NCI-H510A (cell line): Measurements from ENCODE around the gene CCL19.
A peak's percentile ranks its signal among the peaks of the same experiment; 100 is the strongest.

Source experiments
- DNase-seq: peaks from one replicate; lab custom pipeline; 2025; lab: John Stamatoyannopoulos, UW

The CCL19 gene

DNA sequence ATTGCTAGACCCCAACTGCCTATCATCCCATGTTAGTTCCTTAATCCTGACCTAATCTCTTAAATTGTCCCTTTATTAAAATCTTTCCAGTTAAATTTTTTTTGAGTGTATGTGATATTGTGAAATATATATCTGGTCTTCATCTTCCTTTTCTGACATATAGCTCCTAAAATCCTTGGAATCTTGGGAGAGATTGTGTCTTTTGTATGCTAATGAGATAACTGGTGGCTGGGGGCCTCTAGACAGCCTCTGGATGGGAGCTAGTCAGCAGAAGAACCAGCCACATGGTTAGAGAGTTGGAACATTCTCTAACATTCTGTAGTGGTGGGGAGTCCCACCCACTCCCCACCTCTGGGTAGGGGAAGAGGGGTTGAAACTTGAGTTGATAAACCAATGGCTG lies 3.7 kb upstream of the CCL19 start:
- no peak for DNase-seq

DNA sequence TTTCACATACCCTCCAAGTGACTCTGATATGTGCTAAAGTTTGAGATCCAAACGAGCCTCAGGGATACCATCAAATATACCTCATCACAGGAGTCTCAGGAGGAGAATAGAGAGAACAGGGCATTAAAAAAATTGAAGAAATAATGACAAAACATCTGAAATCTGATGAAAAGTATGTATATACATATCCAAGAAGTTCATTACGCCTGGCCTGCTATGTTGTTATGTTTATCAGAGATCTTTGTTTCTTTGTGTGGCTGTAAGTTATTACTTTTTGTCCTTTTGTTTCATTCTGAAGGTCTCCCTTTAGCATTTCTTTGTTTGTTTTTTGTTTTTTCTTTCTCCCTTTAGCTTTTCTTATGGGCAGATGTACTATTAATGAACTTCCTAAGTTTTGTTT lies 2.5 kb upstream of the CCL19 start:
- no peak for DNase-seq

DNA sequence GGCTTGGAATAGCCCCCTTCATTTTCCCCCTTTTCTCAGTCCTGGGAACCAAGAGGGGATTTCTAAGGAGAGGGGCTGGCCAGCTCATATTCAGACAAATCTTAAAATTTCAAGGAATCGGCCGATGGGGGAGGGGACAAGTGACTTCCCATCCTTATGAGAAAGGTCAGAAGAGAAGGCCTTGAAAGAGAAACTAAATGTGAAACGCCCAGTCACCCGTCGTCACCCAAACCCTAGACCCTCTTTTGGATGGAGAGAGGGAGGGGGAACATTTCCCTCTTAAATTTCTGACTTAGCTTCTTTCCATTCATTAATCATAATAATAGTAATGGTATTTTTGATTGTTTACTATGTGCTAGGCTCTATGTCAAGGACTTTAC lies 850 bp upstream of the CCL19 start:
- DNase-seq, result no peak

DNA sequence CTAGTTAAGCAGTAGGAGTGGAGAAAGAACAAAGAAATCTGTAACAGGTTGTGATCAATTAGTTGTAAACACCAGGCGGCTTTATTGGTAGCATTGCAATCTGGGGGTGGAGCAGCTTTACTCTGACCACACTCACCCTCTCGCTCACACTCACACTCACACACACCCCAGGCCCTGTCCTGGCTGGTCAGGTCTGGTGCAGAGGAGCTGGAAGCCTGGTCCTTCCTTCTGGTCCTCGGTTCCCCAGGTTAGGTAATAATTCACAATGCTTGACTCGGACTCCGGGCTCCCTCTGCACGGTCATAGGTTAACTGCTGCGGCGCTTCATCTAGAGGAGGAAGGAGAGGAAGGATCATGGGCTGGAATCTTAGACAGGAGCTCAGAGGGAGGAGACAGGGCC lies 1.6 kb downstream of the CCL19 start:
- DNase-seq, result no peak

DNA sequence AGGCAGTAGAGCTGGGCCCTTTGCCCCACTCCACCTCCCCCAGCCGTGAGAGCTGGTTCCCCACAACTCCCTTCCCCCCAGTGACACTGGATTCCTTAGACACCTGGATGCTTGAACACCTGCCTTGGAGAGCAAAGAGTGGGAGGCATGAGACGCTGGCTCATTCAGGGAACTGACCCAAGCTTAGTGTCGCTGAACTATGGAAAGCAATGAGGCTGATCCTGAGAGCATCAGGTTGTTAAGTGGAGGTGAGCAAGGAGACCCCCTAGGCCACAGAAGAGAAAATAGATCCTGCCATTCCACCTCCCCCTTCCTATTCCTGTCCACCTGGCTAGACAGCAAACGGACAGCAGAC lies 2.0 kb downstream of the CCL19 start:
- no peak for DNase-seq

DNA sequence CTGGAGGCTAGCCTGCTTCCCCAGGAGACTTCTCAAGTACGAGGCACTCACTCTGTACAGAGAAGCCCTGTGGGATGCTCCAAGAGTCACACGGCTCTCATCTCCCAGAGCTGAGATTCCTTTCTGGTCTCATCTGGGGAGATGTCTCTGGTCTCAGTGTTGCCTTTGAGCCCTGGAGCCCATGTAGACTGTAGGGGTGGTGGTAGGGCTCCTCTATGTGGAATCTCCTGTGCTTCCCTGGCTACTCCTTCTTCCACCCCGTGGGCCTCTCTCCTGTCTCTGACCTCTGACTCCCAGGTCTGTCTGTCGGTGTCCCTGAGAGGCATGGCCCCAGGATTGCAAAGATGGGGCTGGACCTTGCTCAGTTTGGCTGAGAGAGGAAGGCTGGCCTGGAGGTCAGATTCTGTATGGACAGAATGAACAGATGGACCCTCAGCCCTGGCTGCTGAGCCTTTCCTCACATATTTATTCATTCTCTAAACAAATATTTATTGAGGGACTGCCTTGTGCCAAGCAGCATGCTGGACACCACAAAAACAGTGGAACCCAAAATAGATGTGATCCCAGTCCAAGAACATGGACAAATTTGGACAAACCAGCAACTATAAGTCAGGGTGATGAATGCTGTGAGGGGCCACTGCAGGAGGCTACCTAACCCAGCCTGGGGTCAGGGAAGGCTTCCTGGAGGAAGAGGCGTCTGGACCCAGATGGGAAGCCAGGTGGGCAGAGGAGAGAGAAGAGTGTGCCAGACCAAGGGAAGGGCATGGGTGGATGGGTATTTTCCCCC lies 2.6 kb downstream of the CCL19 start:
- no peak for DNase-seq

DNA sequence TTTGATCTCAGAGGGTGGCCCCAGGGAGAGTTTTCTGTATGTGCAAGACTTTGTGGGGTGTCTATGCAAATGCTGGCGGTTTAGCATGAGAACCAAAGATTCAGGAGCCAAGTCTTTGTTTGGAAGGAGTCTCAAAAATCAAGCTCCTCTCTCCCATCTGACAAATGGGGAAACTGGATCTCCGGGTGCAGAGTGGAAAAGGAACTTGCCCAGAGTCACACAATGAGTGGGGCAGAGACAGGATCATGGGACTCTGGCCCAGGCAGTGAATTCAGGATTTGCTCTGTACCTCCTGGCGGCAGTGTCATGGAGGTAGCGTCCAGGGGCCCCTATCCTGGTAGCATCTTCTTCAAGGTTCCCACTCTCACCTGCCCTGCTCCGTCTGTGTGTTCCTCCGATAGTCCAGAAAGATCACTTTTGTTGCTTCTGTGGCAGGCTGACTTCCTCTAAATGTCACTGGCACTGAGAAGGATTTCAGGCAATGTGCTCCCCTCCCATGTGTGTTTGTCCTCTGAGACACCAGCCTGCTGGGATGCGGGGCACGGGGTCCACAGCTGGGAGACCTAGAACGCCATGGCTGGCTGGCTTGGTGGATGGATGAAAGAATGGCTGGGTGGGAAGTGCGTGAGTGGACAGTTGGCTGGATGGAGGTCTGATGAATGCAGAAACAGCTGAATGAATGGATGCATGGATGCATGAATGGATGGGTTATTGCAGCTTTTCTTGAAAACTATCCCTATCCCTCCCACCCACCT lies 3.6 kb downstream of the CCL19 start:
- no peak for DNase-seq

DNA sequence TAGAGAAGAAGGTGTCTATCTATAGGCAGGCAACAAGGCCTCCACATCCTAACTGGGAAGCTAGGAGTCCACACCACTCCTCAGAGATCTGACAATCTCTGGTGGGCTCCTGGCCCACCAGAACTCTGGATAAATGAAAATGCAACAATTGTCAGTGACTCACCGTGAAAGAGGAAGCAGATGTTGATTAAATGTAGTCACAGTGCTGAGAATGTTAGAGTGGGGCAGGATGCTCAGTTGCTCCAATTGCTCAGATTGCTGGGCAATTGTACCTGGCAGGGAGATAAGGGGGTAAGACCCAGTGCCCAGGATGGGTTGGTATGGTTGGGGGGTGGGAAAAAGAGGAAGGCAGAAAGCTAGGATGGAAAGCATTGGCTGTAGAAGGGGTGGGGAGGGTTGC lies 4.3 kb downstream of the CCL19 start:
- no peak for DNase-seq

DNA sequence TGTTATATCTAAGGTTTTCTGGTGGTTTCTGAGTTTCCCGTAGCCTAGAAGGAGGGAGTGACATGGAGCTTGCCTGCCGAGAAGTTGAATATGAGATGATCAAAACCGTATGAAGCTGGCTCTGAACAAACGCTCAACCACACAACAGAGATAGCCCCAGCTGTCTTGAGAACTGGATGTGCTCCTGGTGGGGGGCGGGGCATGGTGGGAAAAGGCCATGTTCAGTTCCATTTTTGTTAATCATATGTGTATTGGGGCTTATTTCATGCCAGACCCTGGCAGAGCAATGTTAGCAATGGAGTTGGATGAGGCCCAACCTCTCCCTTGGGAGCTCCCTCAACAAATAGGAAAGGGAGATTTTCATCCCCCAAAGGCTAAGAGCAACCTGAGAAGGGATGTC lies 4.8 kb downstream of the CCL19 start:
- no peak for DNase-seq

DNA sequence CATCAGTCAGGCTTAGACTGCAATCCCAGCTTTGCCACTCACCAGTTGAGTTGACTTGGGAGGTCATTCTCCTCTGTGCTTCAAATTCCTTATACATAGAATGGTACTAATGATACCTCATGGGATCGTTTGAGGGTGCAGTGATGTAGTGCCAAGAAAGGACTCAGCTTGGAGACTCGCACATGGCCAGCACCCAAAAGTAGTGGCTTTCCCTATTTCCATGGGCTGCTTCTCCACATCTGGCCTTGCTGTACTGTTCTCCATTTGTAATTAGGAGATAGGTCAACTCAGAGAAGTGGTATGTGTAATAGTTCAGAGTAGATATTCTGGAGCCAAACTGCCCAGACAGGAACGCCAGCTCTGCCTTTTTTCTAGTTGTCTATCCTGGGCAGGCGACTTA lies 5.5 kb downstream of the CCL19 start:
- DNase-seq, result no peak

DNA sequence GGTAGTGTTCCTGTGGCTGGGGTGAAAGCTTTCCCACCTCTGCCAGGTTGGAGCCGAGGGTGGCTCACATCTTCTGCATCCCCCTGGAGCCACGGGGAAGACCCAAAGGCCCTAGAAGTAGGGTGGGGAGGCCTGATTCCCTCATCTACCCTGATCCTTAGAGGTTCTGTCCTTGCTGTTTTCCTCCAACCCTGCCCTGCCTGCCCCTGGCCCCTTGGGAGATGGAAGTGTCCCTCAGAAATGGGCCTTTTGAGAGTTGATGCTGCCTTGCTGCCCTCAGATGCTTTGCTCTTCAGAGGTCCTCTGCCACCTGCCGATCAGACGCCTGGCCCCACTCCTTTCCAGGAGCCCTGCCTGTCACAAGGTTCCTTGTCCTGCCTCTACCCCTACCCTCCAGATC lies 6.3 kb downstream of the CCL19 start:
- DNase-seq, result no peak

DNA sequence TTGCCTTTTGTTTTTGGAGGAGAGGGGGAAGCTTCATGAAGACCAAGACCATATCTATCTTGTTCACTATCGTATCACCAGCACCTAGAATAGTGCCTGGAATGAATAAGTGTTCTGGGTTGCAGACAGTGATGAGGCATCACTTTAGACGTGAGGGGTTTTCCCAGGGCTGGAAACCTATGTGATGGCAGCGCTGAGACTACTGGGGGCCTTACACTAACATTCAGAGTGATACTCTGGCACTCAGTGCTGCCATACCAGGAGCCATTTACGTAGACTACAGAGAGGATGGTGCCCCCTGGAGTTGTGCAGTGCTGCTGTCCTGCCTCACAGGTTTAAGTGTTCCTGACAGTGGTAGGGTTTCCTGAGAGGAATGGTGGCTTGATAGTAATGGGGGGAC lies 6.9 kb downstream of the CCL19 start:
- no peak for DNase-seq

DNA sequence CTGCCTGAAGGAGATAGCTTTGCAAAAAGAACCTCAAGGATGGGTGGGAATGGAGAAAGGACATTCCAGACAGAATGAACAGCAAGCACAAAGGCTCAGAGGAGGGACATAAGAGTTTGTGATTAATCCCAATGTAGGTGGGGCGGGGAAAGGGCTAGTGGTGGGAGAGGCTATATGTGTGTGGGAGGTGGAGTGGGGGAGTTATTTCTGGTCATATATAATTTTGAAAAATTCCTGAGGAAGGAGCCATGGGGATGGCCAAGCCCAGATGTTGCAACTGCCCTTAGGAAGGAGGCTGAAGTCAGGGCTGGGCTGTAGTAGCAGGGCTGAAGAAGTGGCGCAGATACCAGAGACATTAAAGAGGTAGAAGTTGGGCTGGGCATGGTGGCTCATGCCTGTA lies 15.2 kb downstream of the CCL19 start:
- no peak for DNase-seq

DNA sequence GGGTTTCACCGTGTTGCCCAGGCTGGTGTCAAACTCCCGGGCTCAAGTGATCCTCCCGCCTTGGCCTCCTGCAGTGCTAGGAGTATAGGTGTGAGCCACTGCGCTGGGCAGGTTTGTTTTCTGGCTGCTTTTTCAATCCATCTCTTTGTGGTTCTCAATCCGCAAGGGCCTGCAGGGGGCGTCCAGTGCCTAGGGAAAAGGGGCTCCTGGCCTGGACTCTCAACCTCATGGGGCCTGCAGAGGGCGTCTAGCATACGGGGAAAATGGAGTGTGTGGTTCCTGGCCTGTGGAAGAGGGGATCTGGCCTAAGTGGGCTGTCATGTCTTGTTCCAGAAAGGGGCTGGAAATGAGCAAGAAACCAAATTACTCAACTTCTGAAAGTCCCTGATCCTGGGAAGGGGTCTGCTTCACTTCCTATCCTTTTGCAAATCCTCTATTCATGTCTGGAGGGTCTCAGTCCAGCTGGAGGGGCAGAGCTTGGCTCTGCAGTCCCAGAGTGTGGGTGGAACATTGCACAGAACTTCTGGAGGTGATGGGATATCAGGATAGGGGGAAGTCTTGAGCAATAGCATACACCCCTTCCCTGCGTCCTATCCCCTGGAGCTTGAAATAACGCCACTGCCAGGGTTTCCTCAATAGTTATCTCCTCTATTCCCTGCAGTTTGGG lies 15.9 kb downstream of the CCL19 start:
- DNase-seq, result no peak

DNA sequence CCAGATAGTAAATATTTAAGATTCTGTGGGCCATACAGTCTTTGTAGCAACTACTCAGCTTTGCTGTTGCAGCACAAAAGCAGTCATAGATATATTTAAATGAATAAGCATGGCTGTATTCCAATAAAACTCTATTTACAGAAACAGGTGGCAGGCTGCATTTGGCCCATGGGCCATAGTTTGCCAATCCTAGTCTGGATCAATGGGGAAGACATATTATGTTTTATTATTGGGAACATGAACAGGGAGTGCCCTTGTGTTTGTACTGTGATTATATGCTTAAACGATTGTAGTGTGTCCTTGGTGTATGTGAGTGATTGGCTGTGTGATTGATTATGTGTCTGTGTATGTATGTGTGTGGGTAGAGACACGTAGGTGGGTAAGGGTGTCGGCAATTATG lies 16.6 kb downstream of the CCL19 start:
- DNase-seq, result no peak

DNA sequence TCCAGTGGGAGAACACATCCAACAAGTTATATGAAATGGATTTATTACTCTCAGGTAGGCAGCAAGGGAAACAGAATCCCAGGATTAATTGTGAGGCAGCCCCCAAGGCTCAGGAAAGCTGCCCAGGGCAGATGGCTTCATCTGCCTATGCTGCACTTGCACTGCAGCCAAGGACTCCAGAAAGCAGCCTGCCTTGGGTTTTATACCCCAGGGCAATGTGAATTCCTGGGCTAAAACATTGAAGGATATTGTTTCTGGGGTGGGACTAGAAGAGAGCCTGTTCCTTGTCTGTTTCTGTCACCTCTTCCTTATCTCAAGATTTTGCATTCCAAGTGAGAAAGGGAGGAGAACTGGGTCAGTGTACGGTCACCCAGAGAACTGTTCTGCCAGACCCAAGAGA lies 19.8 kb downstream of the CCL19 start:
- no peak for DNase-seq

DNA sequence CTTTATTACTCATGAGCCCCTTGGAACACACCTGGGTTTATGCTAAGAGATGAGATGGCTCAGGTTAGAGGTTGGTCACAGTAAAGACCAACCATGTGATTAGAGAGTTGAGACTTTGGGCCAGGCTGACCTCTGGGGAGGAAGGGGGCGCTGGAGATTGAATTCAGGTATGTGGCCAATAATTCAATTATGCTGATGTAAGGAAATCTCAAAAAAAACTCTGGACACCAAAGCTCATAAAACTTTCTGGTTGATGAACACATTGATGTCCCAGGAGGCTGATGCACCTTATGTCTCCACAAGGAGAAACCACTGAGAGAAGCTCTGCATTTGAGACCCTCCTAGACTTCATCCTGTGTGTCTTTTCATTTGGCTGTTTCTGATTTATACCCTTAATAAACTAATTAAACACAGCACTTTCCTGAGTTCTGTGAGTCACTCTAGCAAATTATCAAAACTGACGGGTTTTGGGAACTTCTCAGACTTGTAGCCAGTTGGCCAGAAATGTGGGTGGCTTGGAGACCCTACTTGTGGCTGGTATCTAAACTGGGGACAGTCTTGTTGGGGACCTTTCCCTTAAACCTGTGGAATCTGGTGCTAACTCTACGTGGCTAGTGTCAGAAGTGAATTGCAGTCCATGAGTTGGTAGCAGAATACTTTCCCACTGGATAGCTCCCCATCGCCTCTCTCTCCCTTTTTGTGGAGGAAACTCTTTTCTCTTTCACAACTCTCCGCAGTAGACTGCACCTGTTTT lies 21.1 kb downstream of the CCL19 start:
- DNase-seq, result no peak

DNA sequence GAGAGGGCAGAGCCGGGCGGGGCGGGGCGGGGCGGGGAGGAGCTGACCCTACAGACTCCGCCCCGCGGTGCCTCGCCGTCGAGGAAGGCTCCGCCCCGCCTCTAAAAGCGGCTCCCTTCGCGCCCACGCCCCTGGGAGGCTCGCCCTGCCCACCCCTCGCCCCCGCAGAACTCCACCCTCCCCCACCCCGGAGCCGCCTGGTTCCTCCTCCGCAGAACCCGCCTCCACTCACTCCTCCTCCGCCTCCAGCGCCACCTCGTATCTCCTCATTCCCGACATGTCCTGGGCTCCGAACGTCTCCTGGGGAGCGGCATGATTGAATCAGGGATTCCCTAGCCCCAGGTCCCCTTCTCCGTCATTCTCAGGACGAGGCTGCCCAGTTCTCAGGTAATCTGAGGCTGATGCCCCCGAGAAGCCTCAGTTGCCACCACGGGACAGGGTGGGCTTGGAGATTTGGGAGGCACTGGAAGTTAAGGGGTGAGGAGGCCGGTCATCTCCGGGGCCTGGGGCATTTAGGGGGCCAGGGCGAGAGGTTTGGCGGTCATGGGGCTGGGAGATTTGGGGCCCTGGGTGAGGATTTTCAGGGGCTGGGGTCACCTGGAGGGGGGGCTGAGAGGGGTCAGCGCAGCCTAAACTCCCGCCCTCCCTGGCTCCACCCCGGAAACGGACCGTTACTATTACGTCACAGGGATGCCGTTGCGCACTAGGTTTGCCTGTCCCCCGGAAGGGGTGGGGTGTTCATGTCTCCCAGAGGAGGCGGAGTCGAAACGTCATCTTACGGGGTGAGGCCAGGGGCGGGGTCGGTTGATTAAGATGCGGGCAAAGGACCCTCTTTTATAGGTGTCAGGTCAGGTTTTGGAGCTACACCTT lies 25.5 kb downstream of the CCL19 start:
- DNase-seq, result peak; percentile 90

DNA sequence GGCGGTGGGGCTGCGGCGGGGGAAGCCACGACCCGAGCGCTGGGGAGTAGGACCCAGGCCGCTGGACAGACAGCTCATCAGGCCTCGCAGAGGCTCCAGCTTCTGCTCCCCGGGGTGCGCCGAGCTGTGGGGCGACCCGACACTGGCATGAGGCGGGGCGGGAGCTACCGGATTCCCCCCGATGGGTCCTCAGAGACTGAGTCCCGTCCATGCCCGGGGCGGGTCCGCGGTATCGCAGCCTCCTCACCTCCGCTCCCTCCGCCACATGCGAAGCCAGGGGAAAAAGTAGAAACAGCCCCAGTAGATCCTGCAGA lies 26.1 kb downstream of the CCL19 start:
- no peak for DNase-seq

DNA sequence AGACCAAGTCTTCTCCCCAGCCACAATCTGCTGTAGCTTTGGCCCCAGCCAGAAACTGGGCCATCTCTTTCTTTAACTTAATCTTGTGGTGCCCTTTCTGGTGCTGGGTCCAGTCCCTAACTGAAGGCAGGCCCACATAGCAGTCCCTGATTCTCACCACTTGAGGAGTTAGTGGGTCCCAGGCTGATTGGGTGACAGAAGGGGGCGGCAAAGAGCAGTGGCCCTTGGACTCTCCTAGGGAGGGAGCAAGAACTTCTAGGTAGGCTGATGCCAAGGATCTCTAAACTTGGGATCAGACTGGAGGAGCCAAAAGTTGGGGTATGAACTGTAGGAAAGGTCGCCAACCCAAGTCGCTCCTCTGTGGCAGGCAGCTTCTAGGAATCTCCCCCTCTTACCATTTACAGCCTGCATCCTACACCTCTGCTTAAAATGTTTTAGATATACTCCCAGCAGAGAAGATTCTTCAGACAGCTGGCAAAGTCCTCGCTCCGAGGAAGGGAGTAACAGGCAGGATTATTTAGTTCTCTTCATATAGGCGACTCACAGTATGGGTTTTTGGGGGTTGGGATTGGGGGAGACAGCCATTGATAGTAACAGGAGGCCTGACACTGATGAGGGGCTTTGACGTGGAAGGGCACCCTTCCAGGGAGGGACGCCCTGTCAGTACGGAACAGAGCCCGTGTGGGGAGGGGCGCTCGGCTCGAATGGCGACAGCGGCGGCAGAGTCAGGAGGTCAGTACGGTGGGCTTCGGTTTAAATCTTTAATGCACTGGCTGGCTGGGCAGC lies 26.6 kb downstream of the CCL19 start:
- no peak for DNase-seq

DNA sequence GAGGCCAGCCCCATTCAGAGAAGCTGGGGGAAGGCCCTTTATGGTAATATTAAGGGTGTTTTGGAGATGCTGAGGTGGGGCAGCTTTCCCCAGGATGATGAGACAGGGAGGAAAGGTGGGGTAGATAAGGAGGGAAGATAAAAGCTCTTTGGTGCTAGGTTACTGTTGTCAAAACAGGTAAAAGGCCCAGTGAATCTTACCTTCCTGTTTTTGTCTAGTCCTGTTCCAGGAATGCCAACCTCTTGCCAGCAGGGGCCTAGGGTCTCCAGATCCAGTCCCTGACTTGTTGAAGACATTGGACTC lies 27.8 kb downstream of the CCL19 start:
- DNase-seq, result no peak
